Sigmoid colon (tissue), 7 donors: ENCODE measurements around the gene P2RX3. TPM values are rescaled to one million over a fixed set of nuclear protein-coding genes. Genes with fewer than 3 reads are reported as not detected.

Experiments
- DNase-seq: peaks from one replicate; pipeline ENCODE4 v3.0.0-alpha.2; 2019
- H3K27ac ChIP-seq, 4 donors: fragments of 200-600 bp; sonication (generic); one replicate each; pipeline ENCODE4 v1.5.1; 2016 to 2019; ENCODE audit warnings: mild to moderate bottlenecking in 1 of 4
- H3K27me3 ChIP-seq, 3 donors: fragments of 200-600 bp; sonication (generic); one replicate each; pipeline ENCODE4 v1.5.1; 2019; ENCODE audit warnings: mild to moderate bottlenecking in 1 of 3
- H3K36me3 ChIP-seq, 4 donors: fragments of 200-600 bp; sonication (generic); one replicate each; pipeline ENCODE4 v1.5.1; 2016 to 2019
- H3K4me1 ChIP-seq, 4 donors: fragments of 200-600 bp; sonication (generic); one replicate each; pipeline ENCODE4 v1.5.1; 2017 to 2019
- H3K4me3 ChIP-seq, 4 donors: fragments of 200-600 bp; sonication (generic); one replicate each; pipeline ENCODE4 v1.5.1; 2017 to 2019; ENCODE audit warnings: mild to moderate bottlenecking in 2 of 4, moderate library complexity in 1 of 4
- H3K9me3 ChIP-seq, 4 donors: fragments of 200-600 bp in 3 of 4; sonication (generic) in 3 of 4; one replicate each; pipeline versions ENCODE4 v1.5.1 to v1.6.1; 2013 to 2019
- EP300 ChIP-seq, 4 donors: sonication (generic); formaldehyde crosslinking; IDR thresholded peaks; one replicate each; pipeline ENCODE4 v1.6.1; 2017; ENCODE audit warnings: antibody characterized with exemption in 4 of 4
- POLR2A ChIP-seq, 2 donors: fragments of 450-650 bp; IDR thresholded peaks; one replicate each; pipeline ENCODE4 v1.6.1; 2016; ENCODE audit warnings: antibody characterized with exemption in 2 of 2, mild to moderate bottlenecking in 2 of 2, moderate library complexity in 2 of 2
- POLR2AphosphoS5 ChIP-seq, 4 donors: sonication (generic); formaldehyde crosslinking; IDR thresholded peaks; one replicate each; pipeline ENCODE4 v1.6.1; 2017; ENCODE audit warnings: antibody characterized with exemption in 4 of 4
- WGBS, 2 donors: extraction: QIAGEN DNeasy Blood & Tissue Kit; methylation state at CpG; one replicate each; pipeline ENCODE4 v1.1.7; 2013; 5-methylcytosine and 5-hydroxymethylcytosine counted together
- intact Hi-C: fragments of 100-400 bp; cut with DNase I; formaldehyde crosslinking; loops from one replicate; pipeline ENCODE4 v1.15.1; 2023
- polyA plus RNA-seq, 3 donors: library from polyadenylated mRNA; stranded (reverse); fragments of 200-250 nt; gene quantifications; one replicate each; pipeline ENCODE4 v1.2.3, GENCODE V29; 2013
- total RNA-seq, 4 donors: library from RNA; depleted of rRNA; stranded (reverse); fragments of >200 nt; gene quantifications; one replicate each; pipeline ENCODE4 v1.1.0, GENCODE V29; 2016
- TF ChIP-seq, protein P1 (sequence below), 4 experiments: fragments of 450-650 bp in 3 of 4; fragments of 200-600 bp in 1 of 4; IDR thresholded peaks; one replicate each; pipeline ENCODE4 v1.5.1; 2016 to 2019; ENCODE audit warnings: antibody characterized with exemption in 4 of 4, mild to moderate bottlenecking in 3 of 4, moderate library complexity in 2 of 4
- donor health status: healthy with polysubstance abuse.
- donor health status: Bipolar disorder and iron deficiency.
- donor health status: healthy.

The P2RX3 gene
- total and polyA plus RNA-seq, 7 donors: 0.07 to 0.36 TPM; not detected in 5

DNA sequence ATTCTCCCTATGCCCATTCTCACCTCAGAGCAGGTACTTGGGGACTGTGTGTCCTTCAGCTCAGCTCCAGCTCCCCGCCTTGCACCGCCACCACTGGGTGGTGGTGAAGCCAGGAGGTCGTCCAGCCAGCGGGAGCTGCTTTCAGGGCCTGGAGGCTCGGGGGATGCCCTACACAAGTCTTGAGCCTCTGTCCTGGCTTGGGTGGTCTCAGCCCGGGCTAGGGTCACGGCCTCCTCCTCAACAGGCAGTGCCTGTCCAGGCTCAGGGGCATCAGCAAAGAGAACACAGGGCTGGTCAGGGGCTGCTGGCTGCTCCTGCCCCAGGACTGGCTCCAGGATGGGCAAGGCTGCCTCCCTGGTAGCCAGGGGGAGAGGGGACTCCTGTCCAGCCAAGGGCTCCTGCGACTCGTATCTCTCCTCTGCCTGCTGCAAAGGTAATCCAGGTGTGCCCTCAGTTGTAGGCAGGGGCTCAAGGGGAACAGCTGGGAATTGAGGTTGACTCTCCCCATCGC lies 25.6 kb upstream of the P2RX3 start:
- peaks cover 0 to 52% (median 48%) of the 10 kb centered on the region in 4 donors for H3K4me1 ChIP-seq
- intact Hi-C loops: no loop called here
- H3K27me3 ChIP-seq: no peaks in the 10 kb centered on the region
- H3K4me3 ChIP-seq: no peak overlapping the region
- no peaks in the 10 kb centered on the region for H3K9me3 ChIP-seq
- peak overlapping the region; percentile 72 to 91 (median 87) for H3K27ac ChIP-seq
- WGBS, 2 donors: 83 to 91% methylated on average over 10 of the region's 10 CpGs
- TF ChIP-seq POLR2A (IDR thresholded peaks at IDR 0.05) (no peak), POLR2AphosphoS5 (IDR thresholded peaks at IDR 0.05) (no peak), EP300 (IDR thresholded peaks at IDR 0.05) (no peak)
- TF ChIP-seq, protein P1, sequence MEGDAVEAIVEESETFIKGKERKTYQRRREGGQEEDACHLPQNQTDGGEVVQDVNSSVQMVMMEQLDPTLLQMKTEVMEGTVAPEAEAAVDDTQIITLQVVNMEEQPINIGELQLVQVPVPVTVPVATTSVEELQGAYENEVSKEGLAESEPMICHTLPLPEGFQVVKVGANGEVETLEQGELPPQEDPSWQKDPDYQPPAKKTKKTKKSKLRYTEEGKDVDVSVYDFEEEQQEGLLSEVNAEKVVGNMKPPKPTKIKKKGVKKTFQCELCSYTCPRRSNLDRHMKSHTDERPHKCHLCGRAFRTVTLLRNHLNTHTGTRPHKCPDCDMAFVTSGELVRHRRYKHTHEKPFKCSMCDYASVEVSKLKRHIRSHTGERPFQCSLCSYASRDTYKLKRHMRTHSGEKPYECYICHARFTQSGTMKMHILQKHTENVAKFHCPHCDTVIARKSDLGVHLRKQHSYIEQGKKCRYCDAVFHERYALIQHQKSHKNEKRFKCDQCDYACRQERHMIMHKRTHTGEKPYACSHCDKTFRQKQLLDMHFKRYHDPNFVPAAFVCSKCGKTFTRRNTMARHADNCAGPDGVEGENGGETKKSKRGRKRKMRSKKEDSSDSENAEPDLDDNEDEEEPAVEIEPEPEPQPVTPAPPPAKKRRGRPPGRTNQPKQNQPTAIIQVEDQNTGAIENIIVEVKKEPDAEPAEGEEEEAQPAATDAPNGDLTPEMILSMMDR (IDR thresholded peaks at IDR 0.05): no peak
- peak; percentile 76 for DNase-seq
- peaks cover 33 to 65% (median 38%) of the 10 kb centered on the region in 4 donors for H3K36me3 ChIP-seq

DNA sequence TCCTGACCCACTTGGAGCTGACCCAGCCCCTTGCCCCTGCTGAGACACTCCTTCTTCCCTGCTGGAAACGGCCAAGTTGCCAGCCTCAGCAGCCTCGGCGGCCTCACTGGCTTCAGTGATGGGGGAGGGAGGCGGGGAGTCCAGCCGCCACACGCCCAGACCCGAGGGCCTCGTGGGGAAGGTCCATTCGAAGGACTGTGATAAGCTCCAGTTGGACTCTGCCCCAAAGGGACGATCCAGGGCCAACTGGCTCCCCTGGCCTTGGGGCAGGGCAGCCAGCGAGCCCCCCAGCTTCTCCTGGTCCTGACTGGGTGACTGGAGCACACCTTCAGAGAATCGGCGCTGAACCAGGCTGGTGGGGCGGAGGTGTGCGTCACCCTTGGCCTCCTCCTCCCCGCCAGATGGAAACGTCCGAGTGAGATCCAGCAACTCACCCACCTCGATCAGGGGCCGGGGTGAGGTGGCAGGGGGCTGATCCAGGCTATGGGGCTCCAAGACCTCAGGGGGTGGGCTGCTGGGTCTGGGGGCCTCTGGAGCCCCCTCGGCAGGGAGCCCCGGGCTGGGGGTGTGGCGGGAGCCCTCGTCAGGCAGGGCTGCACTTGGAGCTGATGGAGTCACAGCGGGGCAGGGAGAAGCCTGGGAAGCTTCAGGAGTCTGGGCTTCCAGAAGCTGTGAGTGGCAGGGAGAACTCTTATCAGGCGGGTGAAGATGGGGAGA lies 24.9 kb upstream of the P2RX3 start:
- Histone ChIP-seq H3K4me3 (no peak overlapping the region), H3K27ac (peak overlapping the region in 3 of 4 donors; percentile 17 to 91 (median 90)), H3K27me3 (no peaks in the 10 kb centered on the region), H3K9me3 (no peaks in the 10 kb centered on the region), H3K4me1 (peaks cover 0 to 59% (median 51%) of the 10 kb centered on the region in 4 donors), H3K36me3 (peaks cover 38 to 69% (median 40%) of the 10 kb centered on the region in 4 donors)
- no peak for TF ChIP-seq POLR2AphosphoS5 (IDR thresholded peaks at IDR 0.05)
- TF ChIP-seq, protein P1 (IDR thresholded peaks at IDR 0.05): no peak
- no peak for TF ChIP-seq EP300 (IDR thresholded peaks at IDR 0.05)
- TF ChIP-seq POLR2A (IDR thresholded peaks at IDR 0.05): no peak
- intact Hi-C loops: no loop called here
- DNase-seq: peak; percentile 73
- WGBS, 2 donors: 59 to 81% methylated on average over 26 of the region's 26 CpGs

DNA sequence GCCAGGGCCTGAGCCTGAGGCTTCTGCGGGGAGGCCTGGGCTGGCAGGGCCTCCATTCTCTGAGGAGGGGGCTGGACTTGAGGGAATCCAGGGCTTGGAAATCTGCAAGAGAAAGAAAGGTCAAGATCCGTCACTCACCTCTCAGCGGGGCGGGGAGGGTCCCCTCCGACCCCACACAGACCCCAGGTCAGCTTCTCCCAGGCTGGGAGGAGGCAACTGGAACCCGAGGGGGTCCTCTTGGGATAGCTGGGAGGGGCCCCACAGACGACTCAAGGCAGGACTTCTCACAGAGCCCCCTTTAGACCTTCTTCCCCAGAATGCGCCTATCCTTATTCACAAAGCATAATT lies 24.4 kb upstream of the P2RX3 start:
- H3K27me3 ChIP-seq: no peaks in the 10 kb centered on the region
- H3K36me3 ChIP-seq: peaks cover 38 to 73% (median 40%) of the 10 kb centered on the region in 4 donors
- DNase-seq: no peak
- WGBS, 2 donors: 81 to 82% methylated on average over 8 of the region's 8 CpGs
- H3K4me3 ChIP-seq: no peak overlapping the region
- peaks cover 0 to 63% (median 52%) of the 10 kb centered on the region in 4 donors for H3K4me1 ChIP-seq
- peak overlapping the region in 2 of 4 donors; percentile 13 to 90 for H3K27ac ChIP-seq
- H3K9me3 ChIP-seq: no peaks in the 10 kb centered on the region
- intact Hi-C loops: no loop called here
- TF ChIP-seq, protein P1 (IDR thresholded peaks at IDR 0.05): no peak
- no peak for TF ChIP-seq EP300 (IDR thresholded peaks at IDR 0.05)
- no peak for TF ChIP-seq POLR2A (IDR thresholded peaks at IDR 0.05)
- TF ChIP-seq POLR2AphosphoS5 (IDR thresholded peaks at IDR 0.05): no peak

DNA sequence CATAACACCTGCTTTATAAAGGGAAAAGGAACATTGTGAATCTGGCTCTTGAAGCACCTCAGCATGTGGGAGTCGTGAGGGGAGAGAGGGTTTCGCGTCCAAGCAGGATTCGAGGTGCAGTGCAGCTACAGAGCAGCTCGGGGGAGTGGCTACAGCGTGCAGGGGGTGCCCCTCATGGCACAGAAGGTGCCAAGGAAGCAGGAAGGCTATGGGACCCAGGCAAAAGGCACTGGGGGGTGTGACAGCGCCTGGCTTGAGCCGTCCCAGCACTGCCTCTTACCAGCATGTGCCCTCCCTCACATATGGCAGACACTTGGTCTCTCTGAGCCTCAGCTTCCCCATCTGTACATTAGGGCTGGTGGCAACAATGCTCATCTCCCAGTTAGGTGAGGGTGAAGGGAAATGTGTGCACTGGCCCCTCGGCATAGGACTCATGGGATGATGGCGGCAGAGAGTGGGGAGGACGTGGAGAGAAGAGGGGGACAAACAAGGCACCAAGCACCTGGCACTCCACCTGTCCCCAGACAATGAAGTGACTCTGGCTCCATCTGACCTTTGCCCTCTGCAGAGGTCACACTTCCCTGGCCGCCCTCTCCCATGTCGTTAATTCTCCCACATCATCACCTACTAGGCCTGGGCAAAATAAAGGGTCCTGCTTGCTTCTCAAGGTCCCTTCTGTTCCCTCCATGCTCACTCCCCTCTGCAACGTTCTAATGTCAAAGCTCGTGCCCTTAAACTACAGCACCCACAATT lies 23.8 kb upstream of the P2RX3 start:
- Histone ChIP-seq H3K36me3 (peaks cover 35 to 68% (median 40%) of the 10 kb centered on the region in 4 donors), H3K27me3 (no peaks in the 10 kb centered on the region), H3K9me3 (no peaks in the 10 kb centered on the region), H3K4me1 (peaks cover 0 to 58% (median 48%) of the 10 kb centered on the region in 4 donors), H3K4me3 (no peak overlapping the region), H3K27ac (no peak overlapping the region)
- DNase-seq: peak; percentile 60
- WGBS, 2 donors: 78 to 89% methylated on average over 15 of the region's 15 CpGs
- TF ChIP-seq EP300 (IDR thresholded peaks at IDR 0.05) (no peak), POLR2A (IDR thresholded peaks at IDR 0.05) (no peak)
- TF ChIP-seq, protein P1 (IDR thresholded peaks at IDR 0.05): no peak
- intact Hi-C loops: no loop called here
